Gastrocnemius medialis (tissue), 4 donors: ENCODE data around the gene NUP54.

Source experiments
- POLR2A ChIP-seq, 2 donors: fragments of 450-650 bp; IDR thresholded peaks; one replicate each; pipeline ENCODE4 v1.6.1; 2017; ENCODE audit warnings: antibody characterized with exemption in 2 of 2, mild to moderate bottlenecking in 2 of 2, moderate library complexity in 2 of 2
- TF ChIP-seq, protein P1 (sequence below), 5 experiments: fragments of 450-650 bp in 3 of 5; fragments of 200-600 bp in 2 of 5; sonication (generic) in 2 of 5; IDR thresholded peaks in 4 of 5; conservative IDR thresholded peaks in 1 of 5; 1 replicate in 4 of 5; 2 replicates in 1 of 5; pipeline ENCODE4 v1.5.1; 2016 to 2019; ENCODE audit warnings: antibody characterized with exemption in 5 of 5, mild to moderate bottlenecking in 3 of 5, moderate library complexity in 3 of 5

DNA sequence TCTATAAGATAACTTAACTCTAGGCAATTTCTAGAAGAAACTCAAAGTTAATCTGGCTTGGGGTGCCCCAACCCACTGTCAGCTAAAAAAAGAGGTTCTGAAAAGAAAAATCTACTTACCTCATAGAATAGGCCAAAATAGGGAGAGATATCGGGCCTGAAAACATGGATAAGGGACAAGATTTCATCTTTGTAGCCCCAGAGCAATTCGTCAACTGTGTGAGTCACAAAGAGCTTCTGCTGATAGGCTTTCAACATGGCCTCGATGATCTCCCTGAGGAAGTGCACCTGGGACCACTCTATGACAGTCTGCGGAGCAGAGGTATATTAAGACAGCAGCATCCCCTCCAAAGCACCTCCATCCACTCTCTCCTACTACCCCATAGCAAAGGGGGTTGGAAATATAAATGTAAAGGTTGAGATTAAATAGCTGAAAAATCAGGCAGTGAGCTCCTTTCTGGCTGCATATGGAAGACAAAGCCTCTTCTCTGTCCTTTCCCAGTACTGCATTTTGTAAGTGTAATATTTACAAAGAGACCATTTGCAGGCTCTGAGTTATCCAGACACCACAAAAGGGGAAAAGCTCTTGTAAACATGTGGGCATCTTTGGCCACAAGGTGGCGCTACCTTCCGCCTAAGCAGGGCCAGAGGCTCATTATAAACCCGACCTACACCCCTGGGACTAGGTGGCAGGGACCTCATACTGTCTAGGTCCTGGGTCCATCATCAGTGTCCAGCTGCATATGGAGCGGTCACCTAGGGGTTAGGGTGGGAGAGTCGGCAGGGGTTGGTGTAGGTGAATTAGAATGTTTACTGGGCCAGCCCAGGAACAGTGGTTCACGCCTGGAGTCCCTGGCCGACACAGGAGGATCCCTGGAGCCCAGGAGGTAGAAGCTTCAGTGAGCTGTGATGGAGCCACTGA is 31.5 kb upstream of the NUP54 start:
- TF ChIP-seq, protein P1, sequence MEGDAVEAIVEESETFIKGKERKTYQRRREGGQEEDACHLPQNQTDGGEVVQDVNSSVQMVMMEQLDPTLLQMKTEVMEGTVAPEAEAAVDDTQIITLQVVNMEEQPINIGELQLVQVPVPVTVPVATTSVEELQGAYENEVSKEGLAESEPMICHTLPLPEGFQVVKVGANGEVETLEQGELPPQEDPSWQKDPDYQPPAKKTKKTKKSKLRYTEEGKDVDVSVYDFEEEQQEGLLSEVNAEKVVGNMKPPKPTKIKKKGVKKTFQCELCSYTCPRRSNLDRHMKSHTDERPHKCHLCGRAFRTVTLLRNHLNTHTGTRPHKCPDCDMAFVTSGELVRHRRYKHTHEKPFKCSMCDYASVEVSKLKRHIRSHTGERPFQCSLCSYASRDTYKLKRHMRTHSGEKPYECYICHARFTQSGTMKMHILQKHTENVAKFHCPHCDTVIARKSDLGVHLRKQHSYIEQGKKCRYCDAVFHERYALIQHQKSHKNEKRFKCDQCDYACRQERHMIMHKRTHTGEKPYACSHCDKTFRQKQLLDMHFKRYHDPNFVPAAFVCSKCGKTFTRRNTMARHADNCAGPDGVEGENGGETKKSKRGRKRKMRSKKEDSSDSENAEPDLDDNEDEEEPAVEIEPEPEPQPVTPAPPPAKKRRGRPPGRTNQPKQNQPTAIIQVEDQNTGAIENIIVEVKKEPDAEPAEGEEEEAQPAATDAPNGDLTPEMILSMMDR (IDR thresholded peaks at IDR 0.05 in 4 of 5, conservative IDR thresholded peaks at IDR 0.05 in 1 of 5): peak; percentile 89 to 96 (median 93)
- no peak for TF ChIP-seq POLR2A (IDR thresholded peaks at IDR 0.05)
